BJ (cell line): ENCODE data around the gene RASSF3. TPM values are rescaled to one million over a fixed set of nuclear protein-coding genes. Genes with fewer than 3 reads are reported as not detected.

ENCODE experiments used
- CTCF ChIA-PET: fragments of 350-600 bp; formaldehyde crosslinking; extraction: SDS; loops from one replicate; lab custom pipeline; 2021; ENCODE audit warnings: antibody characterized with exemption, inconsistent platforms; lab: Yijun Ruan, JAX
- POLR2A ChIA-PET: fragments of 300-600 bp; sonication (Branson Sonifier 250); formaldehyde crosslinking; extraction: SDS; loops from one replicate; lab custom pipeline; 2021; ENCODE audit warnings: antibody characterized with exemption; lab: Charles Lee
- DNase-seq: peaks from one replicate; pipeline ENCODE4 v3.0.0-alpha.2; 2011; ENCODE audit warnings: low read depth
- H3K27me3 ChIP-seq: 2 replicates; pipeline ENCODE4 v1.6.0; 2011; ENCODE audit warnings: low read length; ENCODE audit not compliant: control insufficient read depth, insufficient read depth
- H3K36me3 ChIP-seq: 2 replicates; pipeline ENCODE4 v1.5.1; 2011; ENCODE audit warnings: low read length; ENCODE audit not compliant: control insufficient read depth, insufficient read depth
- H3K4me3 ChIP-seq: 2 replicates; pipeline ENCODE4 v1.5.1; 2011; ENCODE audit warnings: low read depth, mild to moderate bottlenecking, control low read depth, low read length
- CTCF ChIP-seq: IDR thresholded peaks from 2 replicates; pipeline ENCODE4 v1.5.1; 2011; ENCODE audit warnings: low read depth, mild to moderate bottlenecking, control low read depth, inconsistent platforms, low read length, moderate library complexity; ENCODE audit not compliant: insufficient read depth
- polyA plus RNA-seq: library from polyadenylated mRNA; depleted of rRNA; stranded (reverse); fragments of >200 nt; gene quantifications from 2 replicates; pipeline ENCODE4 v1.2.3, GENCODE V29; 2011

RASSF3 gene
- polyA plus RNA-seq, 1 experiment, result 27.7 TPM

GRCh38 chr12:64724201-64724745 is 114.0 kb downstream of the RASSF3 start:
- Histone ChIP-seq H3K36me3 (peaks cover 7% of the 10 kb centered on the region), H3K4me3 (no peak overlapping the region), H3K27me3 (no peaks in the 10 kb centered on the region)
- CTCF ChIA-PET, result no interaction called here
- POLR2A ChIA-PET, result no interaction called here
- TF ChIP-seq CTCF, result no peak
- DNase-seq, result no peak

GRCh38 chr12:64729909-64730587 is 119.8 kb downstream of the RASSF3 start:
- ChIA-PET CTCF (no interaction called here), POLR2A (no interaction called here)
- TF ChIP-seq CTCF, result no peak
- Histone ChIP-seq H3K27me3 (no peaks in the 10 kb centered on the region), H3K4me3 (no peak overlapping the region), H3K36me3 (peaks cover 2% of the 10 kb centered on the region)
- no peak for DNase-seq

GRCh38 chr12:64730588-64730969 is 120.3 kb downstream of the RASSF3 start:
- H3K27me3 ChIP-seq, result no peaks in the 10 kb centered on the region
- no peak for DNase-seq
- TF ChIP-seq CTCF, result no peak
- POLR2A ChIA-PET, result no interaction called here
- no peak overlapping the region for H3K4me3 ChIP-seq
- CTCF ChIA-PET, result no interaction called here
- peaks cover 2% of the 10 kb centered on the region for H3K36me3 ChIP-seq

GRCh38 chr12:64731683-64732082 is 121.4 kb downstream of the RASSF3 start:
- CTCF ChIA-PET, result interaction anchor here (0.6 to 0.7 kb wide), 2 partner anchors 82 to 180 kb away, joined by 3 to 5 read pairs; no protein-coding TSS in a partner anchor
- Histone ChIP-seq H3K4me3 (no peak overlapping the region), H3K27me3 (no peaks in the 10 kb centered on the region), H3K36me3 (peaks cover 4% of the 10 kb centered on the region)
- DNase-seq, result no peak
- POLR2A ChIA-PET, result no interaction called here
- no peak for TF ChIP-seq CTCF

GRCh38 chr12:64733857-64734256 is 123.6 kb downstream of the RASSF3 start:
- peaks cover 4% of the 10 kb centered on the region for H3K36me3 ChIP-seq
- no peaks in the 10 kb centered on the region for H3K27me3 ChIP-seq
- ChIA-PET POLR2A (no interaction called here), CTCF (interaction anchor here (1.2 kb wide), 1 partner anchor 10 kb away, joined by 3 read pairs; no protein-coding TSS in a partner anchor)
- DNase-seq, result no peak
- no peak for TF ChIP-seq CTCF
- no peak overlapping the region for H3K4me3 ChIP-seq
